ENCODE results near the gene CDKN1A. TPM values are rescaled to one million over a fixed set of nuclear protein-coding genes. Genes with fewer than 3 reads are reported as not detected.

The CDKN1A gene
- total RNA-seq, 4 donors from 2014 or later = 41.0 to 64.5 (median 61.8) TPM

DNA sequence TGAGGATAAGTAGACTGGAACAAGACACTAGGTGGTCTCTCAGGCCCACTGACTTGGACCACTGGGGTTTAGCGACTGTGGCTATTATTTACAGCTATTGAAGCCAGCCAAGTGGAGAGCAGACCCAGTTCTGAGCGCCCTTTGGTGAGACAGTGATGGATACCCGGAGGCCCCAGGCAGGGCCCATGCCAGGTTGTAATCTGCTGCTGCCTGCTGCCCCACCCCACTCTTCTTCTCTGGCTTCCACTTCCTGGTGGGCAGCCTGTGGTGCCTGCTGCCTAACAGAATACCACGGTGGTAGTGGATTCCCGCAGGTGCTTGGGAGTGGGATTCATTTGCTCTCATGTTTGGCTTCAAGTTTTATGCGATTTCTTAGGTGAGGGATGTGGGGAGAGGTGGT lies 19.7 kb downstream of the CDKN1A start:
- Histone ChIP-seq H3K27ac (no peak overlapping the region), H3K4me1 (peaks cover 7 to 16% of the 10 kb centered on the region in 2 donors), H3K36me3 (no peaks in the 10 kb centered on the region), H3K27me3 (no peaks in the 10 kb centered on the region), H3K9me3 (no peaks in the 10 kb centered on the region), H3K4me3 (replicated peaks in 1 of 3) (no peak overlapping the region)
- TF ChIP-seq POLR2A (IDR thresholded peaks at IDR 0.05) (no peak), CTCF (IDR thresholded peaks at IDR 0.05) (no peak)
- intact Hi-C loops (cut with DNase I) = no loop called here
- no peak for DNase-seq
- 86 to 91% methylated on average over 6 of the region's 6 CpGs for WGBS, 2 donors

GRCh38 chr6:36698871-36699271 lies 20.4 kb downstream of the CDKN1A start:
- Histone ChIP-seq H3K36me3 (no peaks in the 10 kb centered on the region), H3K27ac (no peak overlapping the region), H3K4me1 (peaks cover 7 to 15% of the 10 kb centered on the region in 2 donors), H3K9me3 (no peaks in the 10 kb centered on the region), H3K27me3 (no peaks in the 10 kb centered on the region), H3K4me3 (replicated peaks in 1 of 3) (no peak overlapping the region)
- TF ChIP-seq POLR2A (IDR thresholded peaks at IDR 0.05) = no peak
- TF ChIP-seq CTCF (IDR thresholded peaks at IDR 0.05) = no peak
- intact Hi-C loops (cut with DNase I) = no loop called here
- DNase-seq = no peak
- WGBS, 2 donors = 86 to 88% methylated on average over 8 of the region's 8 CpGs

GRCh38 chr6:36699348-36699747 lies 20.8 kb downstream of the CDKN1A start:
- Histone ChIP-seq H3K4me1 (peaks cover 7 to 14% of the 10 kb centered on the region in 2 donors), H3K36me3 (no peaks in the 10 kb centered on the region), H3K9me3 (no peaks in the 10 kb centered on the region), H3K27ac (no peak overlapping the region), H3K27me3 (no peaks in the 10 kb centered on the region), H3K4me3 (replicated peaks in 1 of 3) (no peak overlapping the region)
- TF ChIP-seq POLR2A (IDR thresholded peaks at IDR 0.05) (no peak), CTCF (IDR thresholded peaks at IDR 0.05) (no peak)
- 60 to 74% methylated on average over 3 to 7 of the region's 7 CpGs for WGBS, 2 donors
- DNase-seq = no peak
- intact Hi-C loops (cut with DNase I) = no loop called here

DNA sequence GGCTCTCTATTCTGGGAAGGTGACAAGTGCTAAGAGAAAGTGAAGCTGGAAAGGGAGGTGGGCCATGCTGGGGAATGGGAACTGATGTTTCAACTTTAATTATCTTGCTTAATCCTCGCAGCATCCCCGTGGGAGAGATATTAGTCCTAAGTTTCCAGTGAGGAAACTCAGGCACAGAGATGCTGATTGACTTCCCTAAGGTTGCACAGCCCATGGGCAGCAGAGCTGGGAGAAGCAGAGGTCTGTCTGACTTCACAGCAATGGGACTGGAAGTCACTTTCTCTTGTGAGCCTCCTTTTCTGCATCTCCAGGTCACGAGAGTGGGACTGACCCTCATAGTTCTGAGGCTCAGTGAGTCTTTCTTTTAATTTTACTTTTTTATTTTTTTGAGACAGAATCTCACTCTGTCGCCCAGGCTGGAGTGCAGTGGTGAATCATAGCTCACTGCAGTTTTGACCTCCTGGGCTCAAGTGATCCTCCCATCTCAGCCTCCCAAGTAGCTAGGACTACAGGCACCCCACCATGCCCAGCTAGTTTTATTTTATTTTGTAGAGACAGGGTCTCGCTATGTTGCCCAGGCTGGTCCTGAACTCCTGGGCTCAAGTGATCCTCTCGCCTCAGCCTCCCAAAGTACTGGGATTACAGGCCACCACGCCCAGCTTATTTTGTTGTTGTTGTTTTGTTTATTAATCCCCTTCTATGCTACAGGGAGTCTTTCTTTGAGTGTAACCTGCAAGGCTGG lies 21.7 kb downstream of the CDKN1A start:
- Histone ChIP-seq H3K27me3 (no peaks in the 10 kb centered on the region), H3K4me3 (replicated peaks in 1 of 3) (no peak overlapping the region), H3K36me3 (no peaks in the 10 kb centered on the region), H3K9me3 (no peaks in the 10 kb centered on the region), H3K27ac (no peak overlapping the region), H3K4me1 (peaks cover 0 to 8% of the 10 kb centered on the region in 2 donors)
- WGBS, 2 donors = 90 to 92% methylated on average over 7 of the region's 7 CpGs
- TF ChIP-seq POLR2A (IDR thresholded peaks at IDR 0.05) = no peak
- TF ChIP-seq CTCF (IDR thresholded peaks at IDR 0.05) = no peak
- intact Hi-C loops (cut with DNase I) = no loop called here
- no peak for DNase-seq

- peaks cover 0 to 8% of the 10 kb centered on the region in 2 donors for H3K4me1 ChIP-seq
- no peaks in the 10 kb centered on the region for H3K9me3 ChIP-seq
- H3K4me3 ChIP-seq (replicated peaks in 1 of 3) = no peak overlapping the region
- no peaks in the 10 kb centered on the region for H3K36me3 ChIP-seq
- WGBS, 2 donors = 92% methylated on average over 3 of the region's 3 CpGs
- intact Hi-C loops (cut with DNase I) = no loop called here
- no peaks in the 10 kb centered on the region for H3K27me3 ChIP-seq
- H3K27ac ChIP-seq = no peak overlapping the region
- DNase-seq = no peak
- TF ChIP-seq POLR2A (IDR thresholded peaks at IDR 0.05) = no peak
- TF ChIP-seq CTCF (IDR thresholded peaks at IDR 0.05) = no peak
These were observed 22.3 kb downstream of the CDKN1A start for GRCh38 chr6:36700831-36701230.
